Peyer's patch (tissue), 4 donors: ENCODE results near the gene ZNF396. TPM values are rescaled to one million over a fixed set of nuclear protein-coding genes. Genes with fewer than 3 reads are reported as not detected.
A peak's percentile ranks its signal among the peaks of the same experiment; 100 is the strongest.

Source experiments
- DNase-seq, 3 donors: peaks; one replicate each; pipeline ENCODE4 v3.0.0-alpha.2; 2017 to 2019
- H3K27ac ChIP-seq, 4 donors: fragments of 200-600 bp; sonication (generic); one replicate each; pipeline ENCODE4 v1.5.1; 2016 to 2019
- H3K27me3 ChIP-seq, 2 donors: fragments of 200-600 bp; sonication (generic); one replicate each; pipeline ENCODE4 v1.5.1; 2019
- H3K36me3 ChIP-seq, 3 donors: fragments of 200-600 bp; sonication (generic); one replicate each; pipeline ENCODE4 v1.5.1; 2016 to 2019
- H3K4me1 ChIP-seq, 4 donors: fragments of 200-600 bp; sonication (generic); one replicate each; pipeline ENCODE4 v1.5.1; 2016 to 2019
- H3K4me3 ChIP-seq, 4 donors: fragments of 200-600 bp; sonication (generic); 1 replicate in 3 of 4; 2 replicates in 1 of 4; pipeline ENCODE4 v1.5.1; 2016 to 2019; ENCODE audit warnings: mild to moderate bottlenecking in 1 of 4
- H3K9me3 ChIP-seq, 4 donors: fragments of 200-600 bp; sonication (generic); one replicate each; pipeline ENCODE4 v1.5.1; 2016 to 2019; ENCODE audit warnings: mild to moderate bottlenecking in 1 of 4
- CTCF ChIP-seq, 6 experiments: fragments of 450-650 bp in 4 of 6; fragments of 200-600 bp in 2 of 6; sonication (generic) in 1 of 6; IDR thresholded peaks; one replicate each; pipeline ENCODE4 v1.5.1; 2017 to 2019; ENCODE audit warnings: antibody characterized with exemption in 6 of 6, mild to moderate bottlenecking in 3 of 6, moderate library complexity in 1 of 6
- POLR2A ChIP-seq, 2 donors: fragments of 450-650 bp; IDR thresholded peaks; one replicate each; pipeline ENCODE4 v1.5.1; 2017; ENCODE audit warnings: antibody characterized with exemption in 2 of 2, mild to moderate bottlenecking in 2 of 2, moderate library complexity in 2 of 2
- total RNA-seq, 4 donors: library from RNA; depleted of rRNA; stranded (reverse); fragments of >200 nt; gene quantifications; one replicate each; pipeline ENCODE4 v1.1.0, GENCODE V29; 2016

ZNF396 gene
- total RNA-seq, 4 donors from 2014 or later, result 1.9 to 6.6 (median 3.7) TPM

- DNase-seq, result no peak
- H3K36me3 ChIP-seq, result no peaks in the 10 kb centered on the region
- no peaks in the 10 kb centered on the region for H3K9me3 ChIP-seq
- H3K27me3 ChIP-seq, result no peaks in the 10 kb centered on the region
- H3K27ac ChIP-seq, result no peak overlapping the region
- no peaks in the 10 kb centered on the region for H3K4me1 ChIP-seq
- no peak overlapping the region for H3K4me3 ChIP-seq
- no peak for TF ChIP-seq CTCF (IDR thresholded peaks at IDR 0.05)
- no peak for TF ChIP-seq POLR2A (IDR thresholded peaks at IDR 0.05)
These were observed 40.1 kb upstream of the ZNF396 start for GRCh38 chr18:35417223-35417622.

GRCh38 chr18:35415511-35416073 is 38.5 kb upstream of the ZNF396 start:
- H3K27me3 ChIP-seq, result no peaks in the 10 kb centered on the region
- H3K9me3 ChIP-seq, result no peaks in the 10 kb centered on the region
- H3K36me3 ChIP-seq, result no peaks in the 10 kb centered on the region
- H3K27ac ChIP-seq, result no peak overlapping the region
- DNase-seq, result no peak
- peaks cover 0 to under 1% (median 0%) of the 10 kb centered on the region in 4 donors for H3K4me1 ChIP-seq
- no peak for TF ChIP-seq POLR2A (IDR thresholded peaks at IDR 0.05)
- no peak for TF ChIP-seq CTCF (IDR thresholded peaks at IDR 0.05)
- no peak overlapping the region for H3K4me3 ChIP-seq

GRCh38 chr18:35413163-35413511 is 36.0 kb upstream of the ZNF396 start:
- H3K4me3 ChIP-seq, result no peak overlapping the region
- no peaks in the 10 kb centered on the region for H3K27me3 ChIP-seq
- H3K36me3 ChIP-seq, result no peaks in the 10 kb centered on the region
- H3K27ac ChIP-seq, result no peak overlapping the region
- H3K9me3 ChIP-seq, result no peaks in the 10 kb centered on the region
- TF ChIP-seq POLR2A (IDR thresholded peaks at IDR 0.05) (no peak), CTCF (IDR thresholded peaks at IDR 0.05) (no peak)
- DNase-seq, result no peak
- peaks cover 0 to 14% (median 3%) of the 10 kb centered on the region in 4 donors for H3K4me1 ChIP-seq

- no peaks in the 10 kb centered on the region for H3K36me3 ChIP-seq
- no peaks in the 10 kb centered on the region for H3K9me3 ChIP-seq
- TF ChIP-seq CTCF (IDR thresholded peaks at IDR 0.05) (no peak), POLR2A (IDR thresholded peaks at IDR 0.05) (no peak)
- H3K4me3 ChIP-seq, result no peak overlapping the region
- no peaks in the 10 kb centered on the region for H3K27me3 ChIP-seq
- H3K27ac ChIP-seq, result peak overlapping the region in 1 of 4 donors; percentile 10
- no peak for DNase-seq
- H3K4me1 ChIP-seq, result peaks cover 0 to 17% (median 3%) of the 10 kb centered on the region in 4 donors
These were observed 34.7 kb upstream of the ZNF396 start for GRCh38 chr18:35411625-35412351.

- Histone ChIP-seq H3K27ac (no peak overlapping the region), H3K36me3 (no peaks in the 10 kb centered on the region), H3K9me3 (no peaks in the 10 kb centered on the region), H3K4me3 (no peak overlapping the region), H3K27me3 (no peaks in the 10 kb centered on the region), H3K4me1 (peaks cover 0 to 17% (median 3%) of the 10 kb centered on the region in 4 donors)
- DNase-seq, result peak in 2 of 3 donors; percentile 63 to 69
- TF ChIP-seq CTCF (IDR thresholded peaks at IDR 0.05) (no peak), POLR2A (IDR thresholded peaks at IDR 0.05) (no peak)
These were observed 33.4 kb upstream of the ZNF396 start for GRCh38 chr18:35410561-35410960.
